OCI-LY3 (cell line): ENCODE data around the gene TEDC1.

Source experiments
- CTCF ChIP-seq: fragments of 200-600, 300-600 bp; sonication (generic); IDR thresholded peaks from 2 replicates; pipeline ENCODE4 v1.5.1; 2014; ENCODE audit warnings: antibody characterized with exemption, low read length, low read depth
- EZH2phosphoT487 ChIP-seq: fragments of 200-600 bp; shearing (Covaris generic); IDR thresholded peaks from 2 replicates; pipeline ENCODE4 v1.6.1; 2018; ENCODE audit warnings: antibody characterized with exemption, mixed run types, low read depth

- no peak for TF ChIP-seq CTCF
- TF ChIP-seq EZH2phosphoT487, result no peak
These were observed 30.9 kb upstream of the TEDC1 start for GRCh38 chr14:105460116-105460515.
